DMS53 treated with DMSO at 0.1 percent for 48 hours (cell line): ENCODE data around the gene ZDHHC20.

Source experiments
- DNase-seq: peaks from one replicate; lab custom pipeline; 2025; ENCODE audit not compliant: unreplicated experiment; lab: John Stamatoyannopoulos, UW

ZDHHC20 gene

GRCh38 chr13:21362741-21363140 is 96.4 kb downstream of the ZDHHC20 start:
- DNase-seq, result no peak

- no peak for DNase-seq
Observed at GRCh38 chr13:21361706-21362105, 97.4 kb downstream of the ZDHHC20 start.

GRCh38 chr13:21361123-21361522 is 98.0 kb downstream of the ZDHHC20 start:
- DNase-seq, result no peak

- DNase-seq, result no peak
Observed at GRCh38 chr13:21360463-21360862, 98.6 kb downstream of the ZDHHC20 start.

- no peak for DNase-seq
Observed at GRCh38 chr13:21359855-21360254, 99.2 kb downstream of the ZDHHC20 start.

- no peak for DNase-seq
Observed at GRCh38 chr13:21355304-21355703, 103.8 kb downstream of the ZDHHC20 start.

GRCh38 chr13:21354721-21355120 is 104.4 kb downstream of the ZDHHC20 start:
- no peak for DNase-seq

GRCh38 chr13:21348488-21349120 is 110.5 kb downstream of the ZDHHC20 start:
- no peak for DNase-seq

- DNase-seq, result no peak
Observed at GRCh38 chr13:21347753-21348318, 111.3 kb downstream of the ZDHHC20 start.

- DNase-seq, result no peak
Observed at GRCh38 chr13:21344662-21345176, 114.4 kb downstream of the ZDHHC20 start.

GRCh38 chr13:21343659-21344058 is 115.4 kb downstream of the ZDHHC20 start:
- no peak for DNase-seq

- DNase-seq, result no peak
Observed at GRCh38 chr13:21342699-21343442, 116.2 kb downstream of the ZDHHC20 start.

GRCh38 chr13:21341637-21342422 is 117.3 kb downstream of the ZDHHC20 start:
- no peak for DNase-seq

- peak; percentile 86 for DNase-seq
Observed at GRCh38 chr13:21338639-21339278, 120.3 kb downstream of the ZDHHC20 start.

- DNase-seq, result no peak
Observed at GRCh38 chr13:21338156-21338555, 120.9 kb downstream of the ZDHHC20 start.

- peak; percentile 2 for DNase-seq
Observed at GRCh38 chr13:21336609-21337349, 122.3 kb downstream of the ZDHHC20 start.

GRCh38 chr13:21333186-21333585 is 125.9 kb downstream of the ZDHHC20 start:
- no peak for DNase-seq

GRCh38 chr13:21330126-21330861 is 128.8 kb downstream of the ZDHHC20 start:
- DNase-seq, result no peak

GRCh38 chr13:21328836-21329477 is 130.1 kb downstream of the ZDHHC20 start:
- no peak for DNase-seq
